PC-9 (cell line): ENCODE data around the gene ANAPC5. TPM values are rescaled to one million over a fixed set of nuclear protein-coding genes. Genes with fewer than 3 reads are reported as not detected.

Source experiments
- BruUV-seq: library from RNA; stranded (reverse); fragments of 400-500 nt; replicated peaks from 2 replicates; lab custom pipeline; 2021; lab: Mats Ljungman, UMichigan
- CTCF ChIA-PET: fragments of 300-600 bp; sonication (Branson Sonifier 250); formaldehyde crosslinking; loops from one replicate; lab custom pipeline; 2022; ENCODE audit warnings: antibody characterized with exemption; lab: Charles Lee
- POLR2A ChIA-PET: fragments of 300-600 bp; sonication (Branson Sonifier 250); formaldehyde crosslinking; loops from one replicate; lab custom pipeline; 2022; ENCODE audit warnings: antibody characterized with exemption; ENCODE audit not compliant: unreplicated experiment; lab: Charles Lee
- DNase-seq, 2 experiments: peaks; one replicate each; pipeline versions ENCODE4 v3.0.0 to v3.0.0-alpha.2; 2015 to 2022; ENCODE audit warnings: mixed read lengths in 1 of 2
- H2AFZ ChIP-seq: fragments of 200-600 bp; sonication (generic); 2 replicates; pipeline ENCODE4 v1.8.1; 2017; ENCODE audit warnings: antibody characterized with exemption
- H3F3A ChIP-seq: fragments of 200-600 bp; sonication (generic); 2 replicates; pipeline ENCODE4 v1.8.1; 2017; ENCODE audit warnings: antibody characterized with exemption, mild to moderate bottlenecking, low read depth; ENCODE audit not compliant: insufficient read depth
- H3K27ac ChIP-seq: fragments of 200-600 bp; sonication (generic); 2 replicates; pipeline ENCODE4 v1.6.1; 2016; ENCODE audit warnings: mixed run types
- H3K27me3 ChIP-seq: fragments of 200-600 bp; sonication (generic); 2 replicates; pipeline ENCODE4 v1.6.1; 2016; ENCODE audit warnings: low read depth, mixed run types; ENCODE audit not compliant: insufficient read depth
- H3K36me3 ChIP-seq: fragments of 200-600 bp; sonication (generic); 2 replicates; pipeline ENCODE4 v1.6.1; 2016; ENCODE audit warnings: low read depth, mixed run types
- H3K4me1 ChIP-seq: fragments of 200-600 bp; sonication (generic); replicated peaks from 2 replicates; pipeline ENCODE4 v1.6.1; 2016; ENCODE audit warnings: mixed run types; ENCODE audit not compliant: insufficient read depth
- H3K4me2 ChIP-seq: fragments of 200-600 bp; sonication (generic); 2 replicates; pipeline ENCODE4 v1.6.1; 2017; ENCODE audit warnings: mixed run types
- H3K4me3 ChIP-seq: fragments of 200-600 bp; sonication (generic); 2 replicates; pipeline ENCODE4 v1.6.1; 2016; ENCODE audit warnings: mixed run types
- H3K79me2 ChIP-seq: fragments of 200-600 bp; sonication (generic); 2 replicates; pipeline ENCODE4 v1.6.1; 2017; ENCODE audit warnings: low read depth, mixed run types
- H3K9me2 ChIP-seq: fragments of 200-600 bp; sonication (generic); 2 replicates; pipeline ENCODE4 v1.8.1; 2017; ENCODE audit warnings: mild to moderate bottlenecking; ENCODE audit not compliant: insufficient read depth
- H3K9me3 ChIP-seq: fragments of 200-600 bp; sonication (generic); 2 replicates; pipeline ENCODE4 v1.8.1; 2016; ENCODE audit warnings: low read depth; ENCODE audit not compliant: insufficient read depth
- H4K20me1 ChIP-seq: fragments of 200-600 bp; sonication (generic); 2 replicates; pipeline ENCODE4 v1.8.1; 2017; ENCODE audit not compliant: insufficient read depth
- CTCF ChIP-seq: fragments of 200-600 bp; sonication (generic); conservative IDR thresholded peaks from 2 replicates; pipeline ENCODE4 v1.6.1; 2017; ENCODE audit warnings: mixed run types, antibody characterized with exemption, mild to moderate bottlenecking, moderate library complexity
- EZH2 ChIP-seq: fragments of 200-600 bp; sonication (generic); IDR thresholded peaks from 2 replicates; pipeline ENCODE4 v1.8.0; 2017; ENCODE audit warnings: antibody characterized with exemption, low read depth
- intact Hi-C: fragments of 100-400 bp; cut with micrococcal nuclease; formaldehyde crosslinking; loops from one replicate; pipeline ENCODE4 v1.10.0; 2022; ENCODE audit not compliant: unreplicated experiment
- total RNA-seq: library from RNA; stranded (reverse); gene quantifications from 2 replicates; pipeline ENCODE4 v1.2.3, GENCODE V29; 2021

The ANAPC5 gene
- total RNA-seq, 1 experiment from 2014 or later: 93.6 TPM

- TF ChIP-seq CTCF: no peak
- no peak for TF ChIP-seq EZH2
- Histone ChIP-seq H3K79me2 (peaks cover 29% of the 10 kb centered on the region), H3F3A (peaks cover 21% of the 10 kb centered on the region), H2AFZ (no peak overlapping the region), H3K4me1 (peaks cover 6% of the 10 kb centered on the region), H3K27me3 (no peaks in the 10 kb centered on the region), H3K27ac (no peak overlapping the region), H4K20me1 (peaks cover 7% of the 10 kb centered on the region; the same call in 1 of the 2 replicates), H3K9me2 (no peaks in the 10 kb centered on the region), H3K4me3 (no peak overlapping the region), H3K9me3 (no peaks in the 10 kb centered on the region), H3K4me2 (no peak overlapping the region), H3K36me3 (no peaks in the 10 kb centered on the region)
- BruUV-seq: no TSS peak
- CTCF ChIA-PET: no interaction called here
- intact Hi-C loops: no loop called here
- no peak for DNase-seq
- POLR2A ChIA-PET: no interaction called here
These were observed 58.6 kb downstream of the ANAPC5 start for GRCh38 chr12:121293603-121294002.

GRCh38 chr12:121290410-121290809, 61.8 kb downstream of the ANAPC5 start:
- DNase-seq: no peak
- Histone ChIP-seq H3F3A (peaks cover 6% of the 10 kb centered on the region), H3K9me3 (no peaks in the 10 kb centered on the region), H4K20me1 (peaks cover 7% of the 10 kb centered on the region; the same call in 1 of the 2 replicates), H3K36me3 (no peaks in the 10 kb centered on the region), H2AFZ (no peak overlapping the region), H3K4me3 (no peak overlapping the region), H3K27ac (no peak overlapping the region), H3K79me2 (peaks cover 22% of the 10 kb centered on the region), H3K9me2 (no peaks in the 10 kb centered on the region), H3K4me2 (no peak overlapping the region), H3K27me3 (no peaks in the 10 kb centered on the region), H3K4me1 (peaks cover 6% of the 10 kb centered on the region; the same call in 1 of the 2 replicates)
- no TSS peak for BruUV-seq
- ChIA-PET POLR2A (no interaction called here), CTCF (no interaction called here)
- intact Hi-C loops: no loop called here
- no peak for TF ChIP-seq EZH2
- no peak for TF ChIP-seq CTCF

GRCh38 chr12:121289962-121290361, 62.2 kb downstream of the ANAPC5 start:
- Histone ChIP-seq H3K4me1 (peaks cover 2% of the 10 kb centered on the region; the same call in 1 of the 2 replicates), H3K9me3 (no peaks in the 10 kb centered on the region), H3K9me2 (no peaks in the 10 kb centered on the region), H3F3A (peaks cover 5% of the 10 kb centered on the region; the same call in 1 of the 2 replicates), H3K36me3 (no peaks in the 10 kb centered on the region), H3K4me3 (no peak overlapping the region), H3K79me2 (peaks cover 17% of the 10 kb centered on the region), H4K20me1 (0 out of 2 replicates have a peak, but pooled peaks cover 7% of the 10 kb centered on the region), H3K27me3 (no peaks in the 10 kb centered on the region), H3K4me2 (no peak overlapping the region), H2AFZ (no peak overlapping the region), H3K27ac (no peak overlapping the region)
- DNase-seq: no peak
- no TSS peak for BruUV-seq
- POLR2A ChIA-PET: no interaction called here
- CTCF ChIA-PET: no interaction called here
- intact Hi-C loops: no loop called here
- no peak for TF ChIP-seq EZH2
- TF ChIP-seq CTCF: no peak
